Activated naive CD4-positive, alpha-beta T cell treated with anti-CD3 and anti-CD28 coated beads, Interleukin-2, amount 50 U/mL, for 72 hours (primary cell): ENCODE data around the gene PELI3. TPM values are rescaled to one million over a fixed set of nuclear protein-coding genes. Genes with fewer than 3 reads are reported as not detected.
"Not testable (repeated sequence)": the region's sequence is repeated elsewhere in the genome, so short reads cannot be mapped to it uniquely, and the experiment has no call there.

ENCODE experiments used
- ATAC-seq, 2 donors: fragments of 150-1000 bp; cut with Tn5 transposase; 2 replicates each; pipeline ENCODE4 v1.10.0; 2021; ENCODE audit warnings: mild to moderate bottlenecking in 2 of 2, moderate library complexity in 2 of 2
- DNase-seq, 2 donors: peaks; one replicate each; pipeline ENCODE4 v3.0.0; 2021 to 2022; ENCODE audit warnings: low spot score in 2 of 2
- H3K27ac Mint-ChIP-seq, 2 donors: one replicate each; pipeline ENCODE4 v1.8.0; 2022; ENCODE audit warnings: mild to moderate bottlenecking in 2 of 2, mixed read lengths in 2 of 2
- H3K36me3 Mint-ChIP-seq, 2 donors: one replicate each; pipeline ENCODE4 v1.8.0; 2022; ENCODE audit warnings: mixed read lengths in 2 of 2
- H3K9me3 Mint-ChIP-seq, 2 donors: one replicate each; pipeline ENCODE4 v1.8.0; 2022; ENCODE audit warnings: mixed read lengths in 2 of 2
- total RNA-seq, 2 donors: library from RNA; stranded (reverse); gene quantifications; one replicate each; pipeline ENCODE4 v1.2.3, GENCODE V29; 2022

The PELI3 gene
- 1 to 10 TPM; 4.2 to 8.5 TPM for total RNA-seq

DNA sequence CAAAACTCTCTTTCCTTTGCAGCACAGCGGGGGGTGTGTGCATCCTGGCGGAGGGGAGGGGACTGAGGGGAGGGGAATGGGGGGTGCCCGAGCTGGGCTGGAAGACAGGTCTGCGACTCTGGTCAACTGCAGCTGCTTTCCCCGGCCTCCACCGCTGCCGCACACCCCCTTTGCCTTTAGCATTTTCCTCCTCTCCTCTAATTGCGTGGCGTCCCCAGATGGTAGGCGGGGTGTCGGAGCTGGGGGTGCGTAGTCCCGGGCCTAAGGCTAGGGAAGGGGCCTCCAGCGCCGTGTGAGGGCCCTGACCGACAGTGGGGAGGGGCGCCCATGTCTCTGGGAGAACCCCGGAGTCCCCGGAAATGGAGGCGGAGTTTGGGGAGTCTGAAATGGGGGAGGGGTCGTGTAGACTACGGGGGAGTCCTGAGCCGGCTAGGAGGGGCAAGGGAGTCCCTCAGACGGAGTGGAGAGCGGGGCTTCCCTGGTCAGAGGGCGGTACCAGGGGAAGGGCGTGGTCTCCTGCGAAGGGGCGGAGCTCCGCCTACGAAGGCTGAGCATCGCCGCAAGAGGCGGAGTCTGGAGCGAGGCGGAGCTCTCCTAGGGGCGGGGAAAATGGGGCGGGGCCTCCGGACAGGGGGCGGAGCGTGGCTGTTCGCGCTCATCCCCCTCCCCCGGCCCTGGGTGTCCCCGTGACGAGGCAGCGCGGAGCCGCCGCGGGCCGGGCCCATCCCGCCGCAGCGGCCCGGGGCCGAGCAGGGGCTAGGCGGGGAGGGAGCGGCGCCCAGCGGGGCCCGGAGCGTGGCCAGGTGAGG is at the start of gene PELI3:
Gene PELI3 (plus strand): TSS at position 681 of the 809 bp plus-strand sequence. CDS start 1,224 bp downstream, outside the sequence.
- ATAC-seq (peak; percentile 86 to 93), DNase-seq (peak; percentile 91 to 95)

GRCh38 chr11:66417000-66417399 is 49.7 kb upstream of the PELI3 start:
- Mint-ChIP-seq H3K27ac (no peak overlapping the region), H3K9me3 (no peaks in the 10 kb centered on the region), H3K36me3 (peaks cover 0 to 12% of the 10 kb centered on the region in 2 donors)
- no peak for ATAC-seq
- no peak for DNase-seq

More for the DNA sequence above, at the start of gene PELI3:
- Mint-ChIP-seq H3K27ac (peak within 1 kb of the TSS; percentile 82 to 93), H3K36me3 (peaks cover 0 to 4% of the 10 kb centered on the region in 2 donors), H3K9me3 (peaks cover 0 to 13% of the 10 kb centered on the region in 2 donors)

DNA sequence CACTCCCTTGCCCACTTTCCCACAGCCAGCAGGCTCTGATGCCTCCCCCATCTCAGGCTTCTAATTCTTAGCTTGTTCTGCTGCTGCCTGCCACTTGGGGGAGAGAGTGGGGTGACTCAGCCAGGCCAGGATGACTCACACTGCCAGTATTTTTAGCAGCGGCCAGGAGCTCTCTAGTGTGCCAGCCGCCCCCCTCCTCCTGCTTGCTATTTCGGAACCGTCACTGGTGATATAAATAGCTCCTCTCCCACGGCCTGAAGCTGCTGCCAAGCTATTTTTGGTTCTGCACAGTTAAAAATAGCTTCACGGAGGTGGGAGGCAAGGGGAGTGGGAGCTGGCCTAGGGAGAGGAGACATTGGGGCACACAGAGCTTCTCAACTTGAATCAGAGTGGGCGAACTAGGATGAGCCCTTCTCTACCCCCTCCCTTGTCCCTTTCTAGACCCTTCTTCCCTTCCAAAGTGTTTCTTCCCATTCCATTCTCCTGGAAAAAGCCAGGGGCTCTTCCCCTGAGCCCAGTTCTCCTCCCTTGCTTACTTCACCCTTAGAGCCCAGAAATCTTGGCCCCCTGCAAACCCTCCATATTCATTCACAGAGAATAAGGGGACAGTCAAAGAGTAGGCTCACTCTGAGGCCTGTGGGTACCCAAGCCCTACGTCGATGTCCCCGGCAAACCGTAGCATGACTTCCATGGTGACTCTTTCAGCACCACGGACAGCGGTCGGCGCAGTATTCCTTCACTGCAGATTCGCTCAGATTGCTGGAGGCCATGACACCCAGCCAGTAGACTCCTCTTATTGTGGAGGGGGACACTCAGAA is 48.3 kb upstream of the PELI3 start:
- Mint-ChIP-seq H3K36me3 (peaks cover 0 to 12% of the 10 kb centered on the region in 2 donors), H3K27ac (no peak overlapping the region), H3K9me3 (no peaks in the 10 kb centered on the region)
- ATAC-seq, result peak; percentile 93 to 97
- DNase-seq, result peak; percentile 73 to 80

DNA sequence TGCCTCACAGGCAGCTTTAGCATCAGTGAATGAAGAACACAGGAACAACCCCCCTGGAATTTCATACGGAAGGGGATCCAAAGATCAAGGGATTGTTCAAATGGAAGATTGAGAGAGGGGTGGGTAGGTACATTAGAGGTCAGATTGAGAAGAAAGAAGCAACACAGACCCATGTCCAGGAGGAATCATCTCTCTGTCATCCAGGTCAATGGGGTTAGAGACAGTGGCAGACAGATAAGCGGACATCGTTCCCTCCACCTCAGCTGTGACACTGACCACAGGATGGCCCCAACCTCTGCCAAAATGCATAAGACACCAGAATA is 47.8 kb upstream of the PELI3 start:
- ATAC-seq, result no peak
- no peak for DNase-seq
- Mint-ChIP-seq H3K36me3 (peaks cover 0 to 12% of the 10 kb centered on the region in 2 donors), H3K9me3 (no peaks in the 10 kb centered on the region), H3K27ac (no peak overlapping the region)

DNA sequence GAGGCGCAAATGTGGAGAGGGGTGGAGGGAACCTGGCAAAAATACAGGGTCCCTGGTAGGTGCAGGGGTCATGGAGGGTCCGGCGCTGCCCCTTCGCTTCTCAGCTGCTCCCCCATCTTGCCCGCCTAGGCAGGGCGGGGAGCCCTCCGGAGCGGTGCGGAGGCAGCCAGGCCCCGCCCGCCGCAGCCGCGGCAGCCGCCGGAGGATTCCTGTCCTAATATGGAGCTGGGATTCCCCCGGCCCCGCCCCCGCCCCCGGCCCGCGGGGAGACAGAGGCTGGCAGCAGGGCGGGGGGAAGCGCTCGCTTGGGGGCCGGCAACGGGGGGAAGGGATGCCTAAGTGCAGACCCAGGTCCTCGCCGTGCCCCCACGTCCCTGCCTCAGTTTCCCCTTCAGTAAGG is 46.9 kb upstream of the PELI3 start:
- H3K9me3 Mint-ChIP-seq, result no peaks in the 10 kb centered on the region
- no peak for DNase-seq

DNA sequence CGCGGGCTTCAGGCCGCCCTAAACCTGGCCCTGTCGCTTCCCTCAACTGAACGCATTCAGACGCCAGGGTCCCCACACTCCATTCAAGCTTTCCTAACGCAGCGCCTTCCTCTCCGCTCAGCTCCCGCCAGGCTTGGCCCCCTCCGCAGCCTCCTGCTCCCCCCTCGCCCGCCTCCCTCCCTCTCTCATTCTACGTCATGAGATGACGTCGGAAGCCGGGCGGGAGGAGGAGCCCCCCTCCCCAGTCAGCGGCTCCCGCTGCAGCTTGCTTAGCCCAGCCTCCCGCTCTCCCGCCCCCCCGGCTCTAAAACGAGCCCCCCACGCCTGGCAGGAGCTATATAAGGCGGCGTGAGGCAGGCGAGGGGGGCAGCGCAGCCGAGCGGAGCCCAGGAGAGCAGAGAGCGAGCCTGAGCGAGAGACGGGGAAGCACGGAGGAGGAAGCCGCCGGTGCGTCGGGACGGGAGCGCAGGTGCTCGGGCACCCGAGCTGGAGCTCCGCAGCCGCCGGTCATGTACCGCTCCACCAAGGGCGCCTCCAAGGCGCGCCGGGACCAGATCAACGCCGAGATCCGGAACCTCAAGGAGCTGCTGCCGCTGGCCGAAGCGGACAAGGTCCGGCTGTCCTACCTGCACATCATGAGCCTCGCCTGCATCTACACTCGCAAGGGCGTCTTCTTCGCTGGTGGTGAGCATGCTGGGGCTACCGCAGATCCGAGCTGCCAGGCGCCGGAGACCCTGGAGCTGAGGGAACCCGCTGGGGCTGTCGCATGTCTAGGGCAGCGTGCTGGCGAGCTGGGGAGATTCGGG is 45.8 kb upstream of the PELI3 start, which contains the start of gene NPAS4:
Gene NPAS4 (plus strand): TSS at position 365 of the 806 bp plus-strand sequence. CDS start 145 bp downstream, at position 510.
- ATAC-seq (no peak), DNase-seq (no peak)
- no peaks in the 10 kb centered on the region for H3K9me3 Mint-ChIP-seq
- peaks cover 0 to 12% of the 10 kb centered on the region in 2 donors for H3K36me3 Mint-ChIP-seq
- H3K27ac Mint-ChIP-seq, result no peak within 1 kb of the TSS

More for the DNA sequence above, 46.9 kb upstream of the PELI3 start:
- Mint-ChIP-seq H3K27ac (no peak overlapping the region), H3K36me3 (peaks cover 0 to 12% of the 10 kb centered on the region in 2 donors)
- no peak for ATAC-seq

DNA sequence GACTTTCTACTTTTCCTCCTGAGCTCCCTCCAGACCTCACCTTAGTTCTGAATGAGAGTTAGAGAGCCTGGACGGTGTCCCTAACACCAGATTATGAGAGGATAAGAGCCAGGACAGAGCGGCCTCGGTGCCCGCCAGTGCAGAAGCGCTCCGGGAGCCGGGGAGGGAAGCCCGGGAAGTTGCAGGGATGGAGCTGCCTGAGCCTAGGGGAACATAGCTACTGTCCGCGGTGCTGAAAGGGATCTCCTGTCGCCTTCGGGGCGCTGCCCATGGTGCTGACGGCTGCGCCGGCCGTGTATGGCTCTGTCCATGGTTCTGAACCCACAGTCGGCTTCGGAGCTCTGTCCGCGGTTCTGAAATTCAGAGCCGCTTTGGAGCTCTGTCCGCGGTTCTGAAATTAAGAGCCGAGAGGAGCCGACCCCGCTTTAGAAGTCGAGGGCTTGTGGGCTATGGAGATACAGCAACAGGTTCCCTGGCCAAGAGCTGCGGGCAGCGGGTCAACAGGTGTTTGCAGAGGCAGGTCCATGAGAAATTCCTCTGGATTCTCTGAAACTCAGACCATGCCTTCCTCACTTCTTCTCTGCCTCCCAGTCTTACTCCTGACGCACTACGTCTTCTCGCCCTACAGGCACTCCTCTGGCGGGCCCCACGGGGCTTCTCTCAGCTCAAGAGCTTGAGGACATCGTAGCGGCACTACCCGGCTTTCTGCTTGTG is 45.1 kb upstream of the PELI3 start:
- ATAC-seq (peak in 1 of 2 donors; percentile 43), DNase-seq (peak; percentile 72 to 97)
- peaks cover 0 to 12% of the 10 kb centered on the region in 2 donors for H3K36me3 Mint-ChIP-seq
- H3K27ac Mint-ChIP-seq, result no peak overlapping the region
- H3K9me3 Mint-ChIP-seq, result no peaks in the 10 kb centered on the region

- Mint-ChIP-seq H3K27ac (no peak overlapping the region), H3K36me3 (peaks cover 6% of the 10 kb centered on the region in 2 donors), H3K9me3 (no peaks in the 10 kb centered on the region)
- ATAC-seq (no peak), DNase-seq (no peak)
Observed at GRCh38 chr11:66426314-66426713, 40.4 kb upstream of the PELI3 start.

GRCh38 chr11:66428933-66429332 is 37.8 kb upstream of the PELI3 start:
- Mint-ChIP-seq H3K36me3 (peaks cover 6% of the 10 kb centered on the region in 2 donors), H3K27ac (peak overlapping the region in 1 of 2 donors; percentile 3), H3K9me3 (no peaks in the 10 kb centered on the region)
- ATAC-seq (no peak), DNase-seq (no peak)

GRCh38 chr11:66429983-66430602 is 36.6 kb upstream of the PELI3 start:
- H3K36me3 Mint-ChIP-seq, result peaks cover 6 to 9% of the 10 kb centered on the region in 2 donors
- H3K9me3 Mint-ChIP-seq, result no peaks in the 10 kb centered on the region
- peak overlapping the region in 1 of 2 donors; percentile 25 for H3K27ac Mint-ChIP-seq
- DNase-seq (peak; percentile 75 to 83), ATAC-seq (peak; percentile 90 to 97)

DNA sequence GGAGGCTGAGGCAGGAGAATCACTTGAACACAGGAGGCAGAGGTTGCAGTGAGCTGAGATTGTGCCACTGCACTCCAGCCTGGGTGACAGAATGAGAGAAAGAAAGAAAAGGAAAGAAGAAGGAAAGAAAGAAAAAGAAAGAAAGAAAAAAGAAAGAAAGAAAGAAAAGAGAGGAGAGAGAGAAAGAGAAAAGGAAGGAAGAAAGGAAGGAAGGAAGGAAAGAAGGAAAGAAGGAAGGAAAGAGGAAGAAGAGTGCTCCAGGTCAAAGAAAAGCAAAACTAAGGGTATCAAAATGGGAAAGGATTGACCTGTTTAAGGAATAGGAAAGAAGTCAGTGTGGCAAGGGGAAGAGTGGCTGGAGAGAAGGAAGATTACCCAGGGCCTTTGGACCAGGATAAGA is 35.4 kb upstream of the PELI3 start:
- Mint-ChIP-seq H3K27ac (peak overlapping the region in 1 of 2 donors; percentile 43), H3K36me3 (peaks cover 6 to 12% of the 10 kb centered on the region in 2 donors)
- not testable (repeated sequence) for H3K9me3 Mint-ChIP-seq, ATAC-seq, DNase-seq

- not testable (repeated sequence) for DNase-seq, ATAC-seq, H3K9me3 Mint-ChIP-seq
- Mint-ChIP-seq H3K36me3 (peaks cover 6 to 12% of the 10 kb centered on the region in 2 donors), H3K27ac (peak overlapping the region in 1 of 2 donors; percentile 43)
Observed at GRCh38 chr11:66431871-66432329, 34.8 kb upstream of the PELI3 start.

DNA sequence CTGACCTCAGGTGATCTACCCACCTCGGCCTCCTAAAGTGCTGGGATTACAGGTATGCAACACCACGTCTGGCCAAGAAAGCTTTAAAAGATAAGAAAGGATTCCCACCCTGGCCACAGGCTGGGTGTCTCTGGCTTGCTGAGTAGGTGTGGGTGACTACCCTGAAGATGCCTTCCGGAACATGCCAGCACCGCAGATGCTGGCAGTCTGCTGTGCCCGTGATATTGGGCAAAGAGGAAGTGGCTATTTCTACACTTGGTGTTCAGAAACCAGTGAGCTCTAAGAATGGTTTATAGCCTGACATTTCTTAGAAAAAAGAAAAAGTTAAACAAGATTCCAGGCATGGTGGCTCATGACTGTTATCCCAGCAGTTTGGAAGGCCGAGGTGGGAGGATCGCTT is 34.1 kb upstream of the PELI3 start:
- no peak for ATAC-seq
- H3K36me3 Mint-ChIP-seq, result peaks cover 6 to 12% of the 10 kb centered on the region in 2 donors
- no peak for DNase-seq
- no peaks in the 10 kb centered on the region for H3K9me3 Mint-ChIP-seq
- H3K27ac Mint-ChIP-seq, result peak overlapping the region; percentile 69 to 84

DNA sequence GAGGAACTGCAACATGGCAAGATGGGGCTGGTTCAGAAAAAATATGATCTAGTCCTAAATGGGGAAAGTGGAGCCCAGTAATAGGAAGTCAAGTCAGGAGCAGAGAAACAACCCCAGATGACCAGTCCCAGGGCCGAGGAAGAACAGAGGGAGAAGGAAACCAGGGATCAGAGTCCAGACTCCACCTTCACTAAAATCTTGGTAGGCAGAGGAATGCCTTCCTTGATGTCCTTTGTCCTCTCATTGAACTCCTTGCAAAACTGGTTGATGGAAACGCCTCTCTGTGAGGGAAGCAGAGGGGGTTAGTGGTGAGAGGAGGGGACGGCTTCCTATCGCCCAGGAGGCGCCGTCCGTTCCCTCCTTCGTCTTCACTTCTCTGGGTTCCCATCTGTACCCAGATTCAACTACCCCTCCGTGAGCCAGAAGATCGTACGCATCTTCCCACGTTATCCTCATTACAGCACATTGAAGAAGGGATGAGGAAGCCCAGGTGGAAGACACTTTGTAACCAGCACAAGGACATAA is 28.7 kb upstream of the PELI3 start:
- ATAC-seq, result no peak
- H3K9me3 Mint-ChIP-seq, result peaks cover 1 to 2% of the 10 kb centered on the region in 2 donors
- peaks cover under 1 to 7% of the 10 kb centered on the region in 2 donors for H3K36me3 Mint-ChIP-seq
- no peak for DNase-seq
- H3K27ac Mint-ChIP-seq, result peak overlapping the region; percentile 90 to 99
